Suprapubic skin (tissue), 3 donors: ENCODE data around the gene OVCH1.

Experiments
- CTCF ChIP-seq, 2 donors: fragments of 200-600 bp in 1 of 2; fragments of 450-650 bp in 1 of 2; sonication (generic) in 1 of 2; IDR thresholded peaks; one replicate each; pipeline ENCODE4 v1.5.1; 2016 to 2019; ENCODE audit warnings: antibody characterized with exemption in 2 of 2, mild to moderate bottlenecking in 1 of 2, moderate library complexity in 1 of 2
- EP300 ChIP-seq: sonication (generic); formaldehyde crosslinking; IDR thresholded peaks from one replicate; pipeline ENCODE4 v1.6.1; 2017; ENCODE audit warnings: antibody characterized with exemption
- POLR2A ChIP-seq, 2 donors: fragments of 450-650 bp; IDR thresholded peaks; one replicate each; pipeline ENCODE4 v1.6.1; 2017; ENCODE audit warnings: antibody characterized with exemption in 2 of 2, mild to moderate bottlenecking in 2 of 2, moderate library complexity in 2 of 2

- no peak for TF ChIP-seq EP300
- TF ChIP-seq CTCF (IDR thresholded peaks at IDR 0.05) = no peak
- no peak for TF ChIP-seq POLR2A (IDR thresholded peaks at IDR 0.05)
These were observed 69.5 kb downstream of the OVCH1 start for GRCh38 chr12:29427964-29428363.
